Occipital lobe (tissue), 2 donors: ENCODE measurements around the gene COX7B2. TPM values are rescaled to one million over a fixed set of nuclear protein-coding genes. Genes with fewer than 3 reads are reported as not detected.

Experiments used
- DNase-seq: peaks from one replicate; lab custom pipeline; 2025; lab: John Stamatoyannopoulos, UW
- total RNA-seq: library from RNA; depleted of rRNA; stranded (reverse); fragments of >200 nt; gene quantifications from one replicate; pipeline ENCODE4 v1.2.3, GENCODE V29; 2014

COX7B2 gene
- total RNA-seq, 1 donor from 2014 or later = not detected

DNA sequence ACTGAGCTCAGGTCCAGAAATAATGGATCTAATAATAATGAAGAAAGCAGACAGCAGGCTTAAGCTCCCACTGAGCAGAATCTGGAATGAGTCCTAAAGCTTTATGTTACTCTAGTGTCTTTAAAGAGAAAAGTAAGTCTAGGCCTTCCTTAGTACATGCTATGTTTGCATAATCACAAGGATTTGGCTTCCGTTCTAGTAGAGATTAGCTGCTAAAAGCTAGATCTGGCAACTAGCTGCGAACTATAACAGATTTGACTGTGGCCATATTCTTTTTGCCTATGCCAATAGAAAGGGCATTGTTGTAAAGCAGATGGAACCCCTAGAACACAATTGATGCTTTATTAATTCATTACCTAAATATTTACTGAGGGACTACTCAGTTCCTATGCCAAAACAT lies 19.0 kb downstream of the COX7B2 start:
- DNase-seq = no peak

DNA sequence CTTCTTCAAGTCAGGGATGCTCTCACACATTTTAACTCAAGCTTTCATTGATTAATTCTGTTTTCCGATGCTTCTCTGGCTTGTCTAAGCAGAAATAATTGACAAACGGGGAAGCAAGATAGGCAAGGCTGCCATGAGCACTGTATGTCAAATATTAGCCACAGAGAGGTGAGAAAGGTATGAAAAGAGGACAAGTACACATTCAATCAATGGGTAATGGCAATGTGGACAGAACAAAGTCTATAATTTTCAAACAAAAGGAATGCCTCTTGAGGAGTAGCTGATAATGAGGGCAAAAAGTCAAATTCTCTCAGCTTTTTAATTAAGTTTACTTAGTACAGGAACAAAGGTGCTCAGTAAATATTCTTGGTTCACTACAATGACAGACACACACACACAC lies 19.6 kb downstream of the COX7B2 start:
- DNase-seq = no peak

DNA sequence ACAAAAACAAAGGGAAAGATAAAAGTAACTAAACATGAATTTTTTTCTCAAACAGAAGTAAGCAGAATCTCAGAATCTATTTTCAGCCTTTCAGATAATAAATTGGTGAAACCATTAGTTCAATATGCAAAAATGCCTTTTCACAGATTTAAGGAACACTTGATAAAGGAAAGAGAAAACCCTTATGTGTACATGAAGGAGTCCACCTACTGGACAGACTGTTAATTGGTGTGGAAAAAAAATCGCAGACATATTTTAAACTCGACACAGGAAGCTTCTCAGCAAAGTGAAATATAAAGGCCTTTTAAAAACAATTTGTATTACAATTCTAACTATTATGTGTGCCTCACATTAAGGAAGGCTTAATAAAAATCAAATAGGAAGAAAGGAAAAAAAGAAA lies 22.3 kb downstream of the COX7B2 start:
- DNase-seq = no peak

DNA sequence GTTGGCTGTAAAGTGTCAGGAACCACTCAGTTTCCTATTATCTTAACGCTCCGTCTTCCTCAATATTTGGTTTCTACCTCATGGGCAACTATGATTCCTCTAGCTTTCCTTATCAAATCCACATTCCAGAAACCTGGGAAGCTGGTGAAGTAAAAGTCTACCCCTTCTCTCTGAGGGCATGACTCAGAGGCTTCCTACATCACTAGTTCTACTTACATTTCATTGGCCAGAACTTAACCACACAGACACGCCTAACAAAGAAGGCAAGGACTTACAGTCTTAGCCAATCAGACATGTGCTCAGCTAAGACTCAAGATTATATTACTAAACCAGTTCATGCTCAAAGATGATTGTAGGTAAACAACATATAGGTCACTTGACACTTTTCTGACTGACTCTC lies 30.4 kb downstream of the COX7B2 start:
- no peak for DNase-seq

DNA sequence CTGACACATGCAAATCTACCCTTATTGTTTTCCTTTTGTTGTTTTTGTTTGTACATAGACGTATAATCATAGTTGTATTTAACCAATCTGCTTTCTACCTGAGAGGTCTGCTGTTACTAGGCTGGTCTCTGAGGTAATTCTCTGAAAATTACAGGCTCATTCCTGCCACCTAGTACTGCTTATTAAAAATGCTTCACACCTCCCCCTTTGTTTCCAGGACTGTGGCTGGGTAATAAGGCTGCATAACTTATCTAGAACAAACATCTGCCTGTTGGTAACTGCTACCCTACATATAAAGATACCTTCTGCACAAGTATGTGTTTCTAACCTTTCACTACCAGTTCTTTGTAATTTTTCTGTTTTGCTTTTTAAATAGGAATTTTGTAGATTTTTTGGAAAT lies 34.2 kb downstream of the COX7B2 start:
- no peak for DNase-seq

DNA sequence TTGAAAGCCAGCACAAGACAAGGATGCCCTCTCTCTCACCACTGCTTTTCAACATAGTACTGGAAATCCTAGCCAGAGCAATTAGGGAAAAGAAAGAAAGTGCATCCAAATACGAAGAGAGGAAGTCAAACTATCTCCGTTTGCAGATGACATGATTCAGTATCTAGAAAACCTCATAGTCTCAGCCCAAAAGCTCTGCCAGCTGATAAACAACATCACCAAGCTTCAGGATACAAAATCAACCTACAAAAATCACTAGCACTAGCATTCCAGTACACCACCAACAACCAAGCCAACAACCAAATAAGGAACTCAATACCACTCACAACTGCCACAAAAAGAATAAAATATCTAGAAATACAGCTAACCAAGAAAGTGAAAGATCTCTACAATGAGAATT lies 38.6 kb downstream of the COX7B2 start:
- DNase-seq = no peak

DNA sequence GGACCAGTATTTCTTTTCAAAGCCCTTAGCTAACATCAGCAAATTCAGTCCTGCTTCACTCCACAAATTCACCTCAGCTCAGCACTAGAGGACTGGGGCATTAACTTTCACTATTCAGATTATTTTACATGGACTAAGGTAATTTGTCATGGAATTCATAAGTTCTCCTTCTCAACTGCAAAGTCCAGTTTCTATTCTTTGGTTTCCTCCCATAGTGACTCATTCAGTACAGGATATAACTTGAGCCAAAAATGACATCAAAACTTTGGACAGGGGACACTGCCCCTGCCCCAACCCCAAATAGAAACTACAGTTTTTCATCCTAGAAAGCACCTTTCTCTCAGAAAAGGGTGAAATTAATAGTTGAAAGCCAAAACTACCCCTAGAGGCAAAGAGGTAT lies 52.7 kb downstream of the COX7B2 start:
- no peak for DNase-seq

DNA sequence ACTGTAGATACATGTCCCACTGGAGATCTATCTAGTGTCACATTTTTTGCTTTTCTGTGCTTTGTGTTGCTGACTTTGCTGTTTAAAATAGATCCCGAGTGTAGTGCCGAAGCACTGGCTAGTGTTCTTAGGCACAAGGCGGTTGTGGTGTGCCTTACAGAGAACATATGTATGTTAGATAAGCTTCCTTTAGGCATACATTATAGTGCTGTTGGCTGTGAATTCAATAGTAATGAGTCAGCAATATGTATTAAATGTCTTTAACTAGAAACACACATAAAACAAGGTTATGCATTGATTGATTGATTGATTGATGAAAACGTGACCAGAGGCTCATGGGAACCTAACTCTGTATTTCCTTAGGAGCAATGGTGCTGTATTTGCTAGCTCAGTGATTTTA lies 56.2 kb downstream of the COX7B2 start:
- no peak for DNase-seq

DNA sequence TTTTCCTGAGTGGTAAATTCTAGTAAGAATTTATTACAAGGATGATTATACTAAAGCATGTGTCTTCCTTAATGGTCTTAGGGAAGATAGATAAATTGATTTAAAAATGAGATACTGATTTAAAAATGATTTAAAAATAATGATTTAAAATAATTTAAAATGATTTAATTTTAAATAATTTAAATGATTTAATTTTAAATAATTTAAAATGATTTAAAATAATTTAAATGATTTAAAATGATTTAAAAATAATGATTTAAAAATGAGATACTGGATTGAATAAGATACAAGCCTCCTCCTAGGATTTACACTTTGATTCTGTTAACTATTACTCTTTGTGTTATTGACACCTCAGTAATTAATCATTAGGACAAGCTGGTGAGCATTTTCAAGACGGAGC lies 59.0 kb downstream of the COX7B2 start:
- DNase-seq = no peak

DNA sequence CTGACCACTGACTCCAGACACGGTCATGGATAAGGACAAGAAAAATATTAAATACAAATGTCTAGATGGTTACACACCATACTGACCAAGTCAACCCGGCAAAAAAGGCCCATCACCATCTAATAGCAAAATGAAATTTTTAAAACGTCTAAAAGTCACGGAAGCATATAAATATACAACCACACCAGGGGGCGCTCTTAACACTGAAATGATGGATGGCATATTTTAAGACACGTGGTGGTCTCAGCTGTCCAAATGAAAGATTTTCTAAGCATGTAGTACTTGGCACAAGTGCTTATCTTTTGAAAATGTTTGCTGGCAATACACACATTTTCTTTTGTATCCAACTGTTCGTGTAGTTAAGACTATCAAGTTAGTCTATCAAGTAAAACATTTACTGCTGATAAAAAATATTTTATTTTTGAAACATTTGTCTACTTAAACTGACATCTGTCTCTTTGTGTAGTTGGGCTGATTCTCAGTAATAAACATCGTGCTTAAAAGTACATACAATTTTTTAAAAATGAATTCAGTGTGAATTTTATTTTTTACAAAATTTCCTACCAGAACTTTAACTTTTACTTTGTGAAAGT lies 64.6 kb downstream of the COX7B2 start:
- no peak for DNase-seq

DNA sequence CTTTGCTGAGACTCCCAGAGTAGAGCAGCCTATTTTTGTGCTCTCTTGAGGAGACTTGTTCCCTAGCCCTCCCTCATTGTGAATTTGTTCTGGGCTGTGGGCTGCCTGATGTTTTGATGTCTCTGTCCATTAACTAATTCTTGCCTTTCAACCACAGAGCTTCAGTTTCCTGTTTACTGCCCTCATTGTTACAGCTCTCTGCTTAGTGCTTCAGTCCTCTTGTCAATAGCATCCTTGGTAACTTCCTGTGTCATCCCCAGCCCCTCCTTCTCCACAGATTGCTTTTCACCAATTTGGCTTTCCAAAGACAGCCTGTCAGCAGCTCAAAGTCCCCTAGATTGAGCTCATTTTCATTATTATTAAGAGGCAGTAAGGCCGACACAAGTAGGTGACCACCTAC lies 69.9 kb downstream of the COX7B2 start:
- no peak for DNase-seq

DNA sequence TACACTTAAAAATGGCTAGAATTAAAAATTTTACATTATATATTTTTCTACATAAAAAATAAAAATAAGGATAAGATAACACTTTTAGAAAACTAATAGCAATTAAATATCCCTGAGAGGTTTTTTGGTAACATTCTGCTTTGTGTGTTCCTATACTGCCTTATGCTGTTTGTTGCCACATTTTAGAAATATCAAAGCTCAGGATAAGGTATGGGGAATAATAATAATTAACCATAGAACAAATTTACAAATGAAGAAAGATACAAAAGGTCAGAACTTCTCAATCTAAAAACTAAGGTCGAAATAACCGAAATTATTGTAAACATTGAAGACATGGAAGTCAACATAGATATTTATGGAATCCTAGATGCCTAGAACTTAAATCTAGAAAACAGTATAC lies 71.4 kb downstream of the COX7B2 start:
- DNase-seq = no peak

DNA sequence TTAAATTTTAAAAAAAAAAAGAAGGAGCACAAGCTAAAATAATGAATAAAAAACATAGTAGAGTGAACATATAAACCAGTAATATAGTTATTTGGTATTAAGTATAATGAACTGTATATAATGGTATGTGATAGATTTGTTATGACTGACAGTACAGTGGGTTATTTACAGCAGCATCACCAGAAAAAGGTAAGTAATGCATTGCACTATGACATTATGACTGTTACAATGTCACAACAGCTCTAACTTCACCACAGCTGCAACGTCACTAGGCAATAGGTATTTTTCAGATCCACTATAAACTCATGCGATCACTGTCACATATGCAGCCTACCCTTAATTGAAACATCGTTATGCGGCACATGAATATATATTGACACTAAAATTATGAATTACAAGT lies 72.5 kb downstream of the COX7B2 start:
- DNase-seq = no peak

DNA sequence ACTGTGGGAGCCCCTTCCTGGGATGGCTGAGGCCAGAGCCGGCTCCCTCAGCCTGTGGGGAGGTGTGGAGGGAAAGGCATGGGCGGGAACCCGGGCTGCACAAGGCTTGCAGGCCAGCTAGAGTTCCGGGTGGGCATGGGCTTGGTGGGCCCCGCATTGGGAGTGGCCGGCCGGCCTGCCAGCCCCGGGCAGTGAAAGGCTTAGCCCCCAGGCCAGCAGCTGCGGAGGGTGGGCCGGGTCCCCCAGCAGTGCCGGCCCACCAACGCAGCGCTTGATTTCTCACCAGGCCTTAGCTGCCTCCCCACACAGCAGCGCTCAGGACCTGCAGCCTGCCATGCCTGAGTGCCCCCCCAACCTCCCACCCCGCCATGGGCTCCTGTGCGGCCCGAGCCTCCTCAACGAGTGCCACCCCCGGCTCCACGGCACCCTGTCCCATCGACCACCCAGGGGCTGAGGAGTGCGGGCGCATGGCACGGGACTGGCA lies 78.0 kb downstream of the COX7B2 start:
- DNase-seq = no peak

DNA sequence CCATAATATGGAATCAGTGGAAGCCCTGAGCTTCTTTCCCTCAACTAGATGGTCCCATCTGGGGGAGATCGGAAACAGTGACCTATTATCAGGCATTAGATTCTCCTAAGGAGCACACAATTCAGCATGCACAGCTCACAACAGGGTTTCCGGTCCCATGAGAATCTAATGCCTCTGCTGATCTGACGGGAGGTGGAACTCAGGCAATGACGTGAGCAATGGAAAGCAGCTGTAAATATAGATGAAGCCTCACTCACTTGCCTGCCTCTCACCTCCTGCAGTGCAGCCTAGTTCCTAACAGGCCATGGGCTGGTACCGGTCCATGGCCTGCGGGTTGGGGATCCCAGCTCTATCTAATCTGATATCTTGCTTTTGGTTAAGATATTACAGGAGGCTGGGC lies 88.9 kb downstream of the COX7B2 start:
- no peak for DNase-seq

DNA sequence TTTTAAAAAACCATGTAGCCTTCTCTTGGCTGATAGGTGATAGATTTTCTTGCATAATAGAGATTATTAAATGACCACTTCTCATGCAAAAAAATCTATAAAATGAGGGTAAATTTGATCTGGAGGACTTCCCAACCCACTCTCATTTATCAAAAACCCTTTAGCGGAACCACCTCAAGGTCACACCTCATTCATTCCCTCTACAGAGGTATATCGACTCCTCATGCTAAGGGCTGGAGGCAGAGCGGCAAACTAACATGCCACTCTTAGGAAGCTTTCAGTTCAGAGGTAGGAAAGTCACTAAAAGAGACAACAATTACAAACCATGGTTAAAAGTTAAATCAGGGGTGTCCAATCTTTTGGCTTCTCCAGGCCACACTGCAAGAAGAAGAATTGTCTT lies 90.0 kb downstream of the COX7B2 start:
- DNase-seq = no peak

DNA sequence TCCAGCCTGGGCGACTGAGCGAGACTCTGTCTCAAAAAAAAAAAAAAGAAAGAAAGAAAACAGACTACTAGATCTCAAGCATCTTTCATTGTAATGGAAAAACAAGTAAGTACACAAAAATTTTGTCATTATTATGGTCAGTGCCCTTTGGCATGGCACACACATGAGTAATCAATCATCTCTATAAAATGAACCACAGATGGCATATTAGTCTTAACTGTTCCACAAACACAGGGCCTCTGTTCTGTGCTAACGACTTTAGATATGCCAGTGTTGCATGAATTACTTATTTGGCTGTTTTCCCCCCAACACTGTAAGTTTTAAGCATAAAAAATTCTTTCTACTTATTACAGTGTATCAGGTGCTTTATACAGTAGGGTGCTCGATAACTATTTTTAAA lies 90.4 kb downstream of the COX7B2 start:
- DNase-seq = no peak

DNA sequence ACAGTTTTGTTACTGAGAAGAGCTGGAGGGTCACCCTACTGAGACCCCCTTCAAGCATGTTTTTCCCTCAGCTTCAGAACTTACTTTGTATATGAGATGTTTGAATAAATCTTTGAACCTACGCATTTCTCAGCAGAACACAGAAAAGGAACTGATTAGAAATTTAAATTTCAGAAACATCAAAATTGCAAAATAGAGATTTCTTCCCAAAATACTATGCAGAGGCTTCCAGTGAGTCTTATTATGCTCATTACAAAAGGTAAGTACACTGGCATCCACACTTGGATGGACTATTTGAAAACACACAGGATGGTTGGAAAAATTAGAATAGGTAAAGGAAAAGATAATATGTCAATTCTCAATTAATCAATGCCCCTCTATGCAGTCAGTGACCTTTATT lies 91.2 kb downstream of the COX7B2 start:
- no peak for DNase-seq

DNA sequence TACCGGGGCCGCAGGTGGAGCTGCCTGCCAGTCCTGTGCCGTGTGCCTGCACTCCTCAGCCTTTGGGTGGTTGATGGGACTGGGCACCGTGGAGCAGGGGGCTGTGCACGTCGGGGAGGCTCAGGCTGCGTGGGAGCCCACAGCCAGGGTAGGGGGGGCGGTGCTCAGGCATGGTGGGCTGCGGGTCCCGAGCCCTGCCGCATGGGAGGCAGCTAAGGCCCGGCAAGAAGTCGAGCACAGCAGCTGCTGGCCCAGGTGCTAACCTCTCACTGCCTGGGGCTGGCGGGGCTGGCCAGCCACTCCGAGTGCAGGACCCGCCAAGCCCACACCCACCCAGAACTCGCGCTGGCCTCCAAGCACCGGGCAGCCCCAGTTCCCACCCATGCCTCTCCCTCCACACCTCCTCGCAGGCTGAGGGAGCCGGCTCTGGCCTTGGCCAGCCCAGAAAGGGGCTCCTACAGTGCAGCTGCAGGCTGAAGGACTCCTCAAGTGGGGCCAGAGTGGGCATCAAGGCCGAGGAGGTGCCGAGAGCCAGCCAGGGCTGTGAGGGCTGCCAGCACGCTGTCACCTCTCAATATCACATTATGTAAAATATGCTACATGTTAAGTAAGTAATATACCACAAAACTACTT lies 104.1 kb downstream of the COX7B2 start:
- DNase-seq = no peak

DNA sequence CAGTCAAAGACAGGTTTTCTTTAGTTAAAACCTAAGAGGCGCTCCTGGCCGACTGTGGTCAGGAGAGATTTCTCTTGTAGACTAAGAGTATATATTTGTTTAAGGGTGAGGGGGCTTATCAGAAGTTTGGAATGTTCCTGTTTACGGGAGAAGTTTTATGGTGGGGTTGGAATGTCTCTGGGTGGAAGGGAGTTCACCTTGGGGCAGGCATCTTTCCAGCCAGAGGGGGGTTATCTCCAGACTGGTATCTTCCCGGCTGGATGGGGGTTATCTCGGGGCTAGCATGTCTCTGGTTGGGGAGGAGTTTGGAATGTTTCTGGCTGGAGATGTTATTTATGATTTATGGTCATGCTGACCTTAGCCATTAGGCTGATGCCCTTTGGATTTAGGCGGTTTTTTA lies 116.0 kb downstream of the COX7B2 start:
- DNase-seq = no peak

DNA sequence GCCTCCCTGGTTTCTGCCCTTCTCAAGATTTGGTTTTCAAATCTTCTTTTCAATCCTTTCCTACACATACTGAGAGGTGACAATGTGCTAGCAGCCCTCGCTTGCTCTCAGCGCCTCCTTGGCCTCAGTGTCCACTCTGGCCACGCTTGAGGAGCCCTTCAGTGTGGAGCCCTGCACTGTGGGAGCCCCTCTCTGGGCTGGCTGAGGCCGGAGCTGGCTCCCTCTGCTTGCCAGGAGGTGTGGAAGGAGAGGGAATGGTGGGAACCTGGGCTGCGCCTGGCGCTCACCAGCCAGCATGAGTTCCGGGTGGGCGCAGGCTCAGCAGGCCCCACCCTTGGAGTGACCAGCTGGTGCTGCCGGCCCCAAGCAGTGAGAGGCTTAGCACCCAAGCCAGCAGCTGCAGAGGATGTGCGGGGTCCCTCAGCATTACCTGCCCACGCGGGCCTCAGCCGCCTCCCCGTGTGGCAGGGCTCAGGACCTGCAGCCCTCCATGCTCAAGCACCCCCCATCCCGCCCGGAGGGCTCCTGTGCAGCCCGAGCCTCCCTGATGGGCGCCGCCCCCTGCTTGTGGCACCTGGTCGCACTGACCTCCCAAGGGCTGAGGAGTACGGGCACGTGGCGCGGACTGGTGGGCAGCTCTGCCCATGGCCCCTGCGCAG lies 127.5 kb downstream of the COX7B2 start:
- no peak for DNase-seq

DNA sequence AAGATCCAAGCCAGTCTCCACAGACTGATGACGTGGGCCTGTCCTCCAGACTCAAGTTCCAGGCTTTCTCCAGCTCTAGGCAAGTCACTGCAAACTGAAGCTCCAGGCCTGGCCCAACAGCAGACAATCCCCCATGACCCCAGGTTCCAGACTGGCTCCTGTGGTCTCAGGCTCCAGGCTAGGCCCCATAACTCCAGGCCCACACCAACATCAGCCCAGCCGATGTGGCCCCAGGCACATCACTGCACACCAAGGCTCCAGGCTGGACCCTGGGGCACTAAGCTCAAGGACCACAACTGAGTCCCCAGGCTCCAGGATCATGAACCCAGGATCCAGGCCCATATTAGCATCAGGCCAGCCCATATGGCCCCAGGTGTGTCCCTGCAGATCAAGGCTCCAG lies 143.6 kb downstream of the COX7B2 start:
- no peak for DNase-seq

DNA sequence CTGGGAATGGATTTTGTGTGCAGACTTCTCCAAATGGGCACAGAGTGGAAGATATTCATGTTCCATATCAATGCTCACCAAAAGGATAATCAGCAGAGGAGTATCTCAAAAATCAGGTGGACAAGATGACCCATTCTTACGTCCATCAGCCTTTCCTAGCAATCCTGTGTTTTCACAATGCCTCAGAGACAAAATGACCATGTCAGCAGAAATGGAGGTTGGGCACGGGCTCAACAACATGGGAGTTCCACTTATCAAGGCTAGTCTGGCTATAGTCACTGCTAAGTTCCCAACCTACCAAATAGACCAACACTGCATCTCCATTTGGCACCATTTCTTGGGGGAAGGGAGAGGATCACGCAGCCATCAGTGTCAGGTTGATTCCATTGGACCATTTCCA lies 179.0 kb downstream of the COX7B2 start:
- DNase-seq = no peak
